Endothelial cell of umbilical vein (primary cell): ENCODE data around the gene R3HDM2. TPM values are rescaled to one million over a fixed set of nuclear protein-coding genes. Genes with fewer than 3 reads are reported as not detected.

Experiments
- BruUV-seq: library from RNA; stranded (reverse); fragments of 400-500 nt; replicated peaks from 2 replicates; lab custom pipeline; 2021; lab: Mats Ljungman, UMichigan
- CTCF ChIA-PET: fragments of 300-600, 350-600 bp; sonication (Branson Sonifier 250); formaldehyde crosslinking; loops from one replicate; lab custom pipeline; 2021; ENCODE audit warnings: antibody characterized with exemption, inconsistent platforms; lab: Charles Lee
- POLR2A ChIA-PET: fragments of 300-600, 350-600 bp; sonication (Branson Sonifier 250); formaldehyde crosslinking; loops from one replicate; lab custom pipeline; 2021; ENCODE audit warnings: antibody characterized with exemption, inconsistent platforms; lab: Charles Lee
- DNase-seq: peaks from one replicate; pipeline ENCODE4 v3.0.0-alpha.2; 2011; ENCODE audit warnings: low read depth, low spot score
- FAIRE-seq: peaks from 2 replicates; lab custom pipeline; 2011; peaks lifted over from hg19 to GRCh38; lab: Jason Lieb, UNC
- H2AFZ ChIP-seq: 2 replicates; pipeline ENCODE4 v1.6.0; 2012; ENCODE audit warnings: low read depth, low read length, control low read depth, inconsistent platforms
- H3K27ac ChIP-seq: 2 replicates; pipeline ENCODE4 v1.5.1; 2011; ENCODE audit warnings: low read depth, mild to moderate bottlenecking, control low read depth, low read length, moderate library complexity; ENCODE audit not compliant: insufficient read depth
- H3K27me3 ChIP-seq, 2 experiments: 2 replicates each; pipeline versions ENCODE4 v1.6.0 to v1.6.1; 2011; ENCODE audit warnings: low read length in 2 of 2, mixed read lengths in 1 of 2; ENCODE audit not compliant: control insufficient read depth in 2 of 2, insufficient read depth in 2 of 2
- H3K36me3 ChIP-seq, 2 experiments: 2 replicates in 1 of 2; 3 replicates in 1 of 2; pipeline ENCODE4 v1.5.1; 2011; ENCODE audit warnings: low read length in 2 of 2, mild to moderate bottlenecking in 1 of 2, moderate library complexity in 1 of 2; ENCODE audit not compliant: control insufficient read depth in 2 of 2, insufficient read depth in 2 of 2; ENCODE audit errors: extremely low read depth in 1 of 2
- H3K4me1 ChIP-seq: 3 replicates; pipeline ENCODE4 v1.5.1; 2011; ENCODE audit warnings: mild to moderate bottlenecking, low read length; ENCODE audit not compliant: control insufficient read depth, insufficient read depth; ENCODE audit errors: extremely low read depth
- H3K4me2 ChIP-seq: 2 replicates; pipeline ENCODE4 v1.6.1; 2011; ENCODE audit warnings: low read length, control low read depth, mixed read lengths; ENCODE audit not compliant: insufficient read depth
- H3K4me3 ChIP-seq, 3 experiments: fragments of 200-600 bp in 1 of 3; sonication (generic), shearing (Covaris generic) in 1 of 3; replicated peaks in 1 of 3; 2 replicates each; pipeline ENCODE4 v1.5.1; 2011 to 2016; ENCODE audit warnings: control low read depth in 3 of 3, low read length in 3 of 3, mild to moderate bottlenecking in 2 of 3, inconsistent platforms in 1 of 3, low read depth in 1 of 3, moderate library complexity in 1 of 3; ENCODE audit not compliant: insufficient read depth in 1 of 3
- H3K79me2 ChIP-seq: 2 replicates; pipeline ENCODE4 v1.6.0; 2012; ENCODE audit warnings: low read length, inconsistent platforms; ENCODE audit not compliant: control insufficient read depth, insufficient read depth
- H3K9ac ChIP-seq: replicated peaks from 2 replicates; pipeline ENCODE3; 2011; ENCODE audit warnings: low read length, control low read depth; ENCODE audit not compliant: insufficient read depth; ENCODE audit errors: extremely low read depth
- H3K9me1 ChIP-seq: replicated peaks from 3 replicates; pipeline ENCODE4 v1.6.0; 2011; ENCODE audit warnings: mild to moderate bottlenecking, low read length; ENCODE audit not compliant: control insufficient read depth, insufficient read depth; ENCODE audit errors: extremely low read depth
- H3K9me3 ChIP-seq: replicated peaks from 2 replicates; pipeline ENCODE4 v1.5.1; 2012; ENCODE audit warnings: low read length, inconsistent platforms; ENCODE audit not compliant: control insufficient read depth, insufficient read depth
- H4K20me1 ChIP-seq: replicated peaks from 2 replicates; pipeline ENCODE3; 2011; ENCODE audit warnings: mild to moderate bottlenecking, low read length; ENCODE audit not compliant: control insufficient read depth, insufficient read depth; ENCODE audit errors: extremely low read depth
- CTCF ChIP-seq, 2 donors: IDR thresholded peaks; 1 replicate in 1 of 2; 2 replicates in 1 of 2; pipeline ENCODE4 v1.5.1; 2011; ENCODE audit warnings: low read length in 2 of 2, mild to moderate bottlenecking in 2 of 2, moderate library complexity in 2 of 2, control low read depth in 1 of 2, inconsistent platforms in 1 of 2, low read depth in 1 of 2; ENCODE audit not compliant: insufficient read depth in 1 of 2; ENCODE audit errors: extremely low read depth in 1 of 2
- EZH2 ChIP-seq: IDR thresholded peaks from 2 replicates; pipeline ENCODE4 v1.6.1; 2012; ENCODE audit warnings: borderline replicate concordance, low read depth, mild to moderate bottlenecking, moderate library complexity, low read length, inconsistent platforms; ENCODE audit not compliant: severe bottlenecking
- GATA2 ChIP-seq: IDR thresholded peaks from 2 replicates; pipeline ENCODE4 v1.7.0; 2011; ENCODE audit warnings: low read depth, mild to moderate bottlenecking, moderate library complexity, mixed read lengths, low read length; ENCODE audit not compliant: insufficient read length, insufficient read depth
- JUN ChIP-seq: IDR thresholded peaks from 2 replicates; pipeline ENCODE4 v1.6.1; 2011; ENCODE audit warnings: borderline replicate concordance, low read depth; ENCODE audit not compliant: insufficient read length, insufficient read depth
- MAX ChIP-seq: IDR thresholded peaks from 2 replicates; pipeline ENCODE4 v1.6.1; 2011; ENCODE audit not compliant: insufficient read depth, insufficient read length
- POLR2AphosphoS5 ChIP-seq: IDR thresholded peaks from 2 replicates; pipeline ENCODE4 v1.6.1; 2012; ENCODE audit warnings: low read depth, mild to moderate bottlenecking, control low read depth, low read length, moderate library complexity; ENCODE audit not compliant: insufficient read depth
- dilution Hi-C: fragments of 300-500 bp; cut with MboI; formaldehyde crosslinking; loops from one replicate; pipeline ENCODE4 v1.15.0; 2019; ENCODE audit warnings: low sequenced_read_pairs; ENCODE audit not compliant: extremely low pct_ligation_motif_present
- intact Hi-C: fragments of 100-400 bp; cut with micrococcal nuclease; formaldehyde crosslinking; loops from one replicate; pipeline ENCODE4 v1.10.0; 2022
- polyA plus RNA-seq, 4 experiments: library from polyadenylated mRNA; depleted of rRNA in 3 of 4; stranded (reverse) in 3 of 4; unstranded in 1 of 4; fragments of >200 nt; gene quantifications; 2 replicates each; pipeline versions ENCODE4 v1.2.1 to v1.2.3, GENCODE V29; 2011 to 2012; ENCODE audit warnings: missing spikeins in 1 of 4
- total RNA-seq: library from RNA; stranded (reverse); gene quantifications from 2 replicates; pipeline ENCODE4 v1.2.3, GENCODE V29; 2021

R3HDM2 gene
- total and polyA plus RNA-seq, 2 donors (not counting 3 experiments of a cell fraction or from before 2014, with no cell fraction given): 26.1 to 31.3 TPM

- H3K27me3 ChIP-seq: peaks cover 5 to 8% of the 10 kb centered on the region in 2 experiments
- no TSS peak for BruUV-seq
- dilution Hi-C loops (no loop called here), intact Hi-C loops (no loop called here)
- TF ChIP-seq JUN (no peak), GATA2 (no peak), POLR2AphosphoS5 (no peak), MAX (no peak), CTCF (IDR thresholded peaks at IDR 0.05; ENCODE audit: extremely low read depth in 1 of 2, insufficient read depth in 1 of 2, low read depth in 1 of 2, low read length in 2 of 2) (no peak), EZH2 (no peak)
- CTCF ChIA-PET: interaction anchor here (1.3 to 7.9 kb wide), 4 partner anchors 12 to 168 kb away, joined by 4 to 394 read pairs (median 4); no protein-coding TSS in a partner anchor
- H3K9me1 ChIP-seq: no peaks in the 10 kb centered on the region
- no peaks in the 10 kb centered on the region for H3K9me3 ChIP-seq
- no peak overlapping the region for H2AFZ ChIP-seq
- no peaks in the 10 kb centered on the region for H3K36me3 ChIP-seq
- H4K20me1 ChIP-seq: no peaks in the 10 kb centered on the region
- FAIRE-seq (no peak), DNase-seq (no peak)
- H3K4me3 ChIP-seq: no peak overlapping the region
- H3K27ac ChIP-seq: no peak overlapping the region
- POLR2A ChIA-PET: no interaction called here
- peaks cover 18% of the 10 kb centered on the region for H3K4me1 ChIP-seq
- H3K4me2 ChIP-seq: no peak overlapping the region
- no peaks in the 10 kb centered on the region for H3K79me2 ChIP-seq
- H3K9ac ChIP-seq: no peak overlapping the region
These were observed 26.1 kb upstream of the R3HDM2 start for GRCh38 chr12:57456737-57457490.
